ENCODE measurements around the gene CPLX3.

Gene CPLX3

DNA sequence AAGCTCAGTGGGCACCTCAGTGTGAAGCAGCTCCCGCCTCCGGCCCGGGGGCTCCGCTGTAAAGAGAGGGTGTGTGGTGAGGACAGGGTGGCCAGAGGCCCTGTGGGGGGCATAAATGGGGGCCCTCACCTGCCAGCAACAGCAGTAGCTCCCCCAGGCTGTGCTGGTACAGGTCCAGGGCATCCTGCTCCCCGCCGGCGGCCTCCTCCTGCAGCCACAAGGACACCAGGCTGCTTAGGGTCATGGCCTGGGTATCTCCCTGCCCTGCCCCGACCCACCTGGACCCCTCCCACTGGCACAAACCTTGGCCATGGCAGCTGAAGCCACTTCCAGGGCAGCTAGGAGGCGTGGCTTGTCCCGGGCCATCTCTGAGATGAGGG is 11.7 kb downstream of the CPLX3 start:
- DNase-seq = no peak
- H3K27me3 Mint-ChIP-seq = no peaks in the 10 kb centered on the region
- H3K27ac Mint-ChIP-seq = no peak overlapping the region
- H3K4me3 Mint-ChIP-seq = no peak overlapping the region
- H3K9me3 Mint-ChIP-seq = no peaks in the 10 kb centered on the region
- H3K36me3 Mint-ChIP-seq (ENCODE audit: low read depth) = peaks cover 67% of the 10 kb centered on the region
- H3K4me1 Mint-ChIP-seq (ENCODE audit: low read depth) = peaks cover 22% of the 10 kb centered on the region

- H3K27me3 Mint-ChIP-seq = no peaks in the 10 kb centered on the region
- H3K9me3 Mint-ChIP-seq = no peaks in the 10 kb centered on the region
- DNase-seq = no peak
- H3K27ac Mint-ChIP-seq = no peak overlapping the region
- H3K4me3 Mint-ChIP-seq = no peak overlapping the region
- peaks cover 28% of the 10 kb centered on the region for H3K4me1 Mint-ChIP-seq (ENCODE audit: low read depth)
- H3K36me3 Mint-ChIP-seq (ENCODE audit: low read depth) = peaks cover 69% of the 10 kb centered on the region
Observed at GRCh38 chr15:74838746-74839525, 12.5 kb downstream of the CPLX3 start.

DNA sequence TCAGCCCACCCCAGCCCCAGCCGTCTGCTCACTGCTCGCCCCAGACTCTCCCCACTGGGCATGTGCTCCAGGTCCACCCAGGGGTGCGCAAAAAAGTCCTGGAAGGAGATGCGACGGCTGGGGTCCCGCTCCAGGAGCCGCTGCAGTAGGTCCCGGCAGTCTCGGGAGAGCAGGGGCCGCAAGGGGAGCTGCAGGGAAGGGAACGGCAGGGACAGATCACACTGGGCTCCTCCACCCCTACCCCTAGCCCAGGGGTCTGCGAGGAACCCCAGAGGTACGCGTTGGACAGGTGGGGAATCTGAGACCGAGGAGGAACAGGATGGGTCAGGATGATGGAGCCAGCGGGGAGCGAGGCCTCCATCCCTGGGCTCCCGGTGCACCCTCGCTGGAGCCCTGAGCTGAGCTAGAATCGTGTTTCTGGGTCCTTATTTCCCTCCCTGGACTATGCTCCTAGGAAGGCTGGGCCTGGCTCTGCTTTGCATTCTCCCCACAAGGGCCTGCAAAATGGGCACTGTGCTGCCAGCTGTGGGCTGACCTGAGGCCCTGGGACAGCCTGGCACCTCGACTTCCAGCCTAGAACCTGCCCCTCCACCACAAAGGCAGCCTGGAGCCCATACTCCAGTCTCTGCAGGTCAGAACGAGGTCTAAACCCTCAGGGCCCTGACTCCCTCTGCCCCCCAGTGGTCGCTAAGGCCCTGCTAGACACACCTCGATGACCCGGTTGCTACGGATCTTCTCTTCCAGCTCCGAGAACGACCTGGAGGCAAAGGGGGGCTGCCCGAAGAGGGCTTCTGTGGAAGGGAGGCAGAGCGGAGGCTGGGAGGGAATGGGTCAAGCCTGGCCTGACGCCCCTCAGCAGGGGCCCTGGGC is 13.3 kb downstream of the CPLX3 start:
- Mint-ChIP-seq H3K4me3 (no peak overlapping the region), H3K36me3 (ENCODE audit: low read depth) (peaks cover 76% of the 10 kb centered on the region), H3K4me1 (ENCODE audit: low read depth) (peaks cover 37% of the 10 kb centered on the region), H3K27ac (no peak overlapping the region), H3K9me3 (no peaks in the 10 kb centered on the region), H3K27me3 (no peaks in the 10 kb centered on the region)
- DNase-seq = no peak

- H3K4me3 Mint-ChIP-seq = peak overlapping the region; percentile 93
- peaks cover 49% of the 10 kb centered on the region for H3K4me1 Mint-ChIP-seq (ENCODE audit: low read depth)
- DNase-seq = no peak
- no peaks in the 10 kb centered on the region for H3K9me3 Mint-ChIP-seq
- H3K27ac Mint-ChIP-seq = peak overlapping the region; percentile 92
- H3K27me3 Mint-ChIP-seq = no peaks in the 10 kb centered on the region
- H3K36me3 Mint-ChIP-seq (ENCODE audit: low read depth) = peaks cover 77% of the 10 kb centered on the region
Observed at GRCh38 chr15:74840851-74841775, 14.7 kb downstream of the CPLX3 start.

- H3K9me3 Mint-ChIP-seq = no peaks in the 10 kb centered on the region
Observed at GRCh38 chr15:74841891-74842373, 15.5 kb downstream of the CPLX3 start.

GRCh38 chr15:74842581-74843444 is 16.4 kb downstream of the CPLX3 start, which contains the start of gene ULK3:
Gene ULK3, minus strand, starts transcription at chr15:74843156. Its CDS starts 51 bp downstream, at chr15:74843105.
- peaks cover 52% of the 10 kb centered on the region for H3K4me1 Mint-ChIP-seq (ENCODE audit: low read depth)
- no peaks in the 10 kb centered on the region for H3K27me3 Mint-ChIP-seq
- peak; percentile 96 for DNase-seq
- peaks cover 76% of the 10 kb centered on the region for H3K36me3 Mint-ChIP-seq (ENCODE audit: low read depth)
- H3K4me3 Mint-ChIP-seq = peak within 1 kb of the TSS; percentile 93
- peak within 1 kb of the TSS; percentile 92 for H3K27ac Mint-ChIP-seq
- no peaks in the 10 kb centered on the region for H3K9me3 Mint-ChIP-seq

More at GRCh38 chr15:74841891-74842373, 15.5 kb downstream of the CPLX3 start:
- H3K27ac Mint-ChIP-seq = peak overlapping the region; percentile 92
- DNase-seq = no peak
- no peaks in the 10 kb centered on the region for H3K27me3 Mint-ChIP-seq
- H3K4me3 Mint-ChIP-seq = peak overlapping the region; percentile 93
- peaks cover 75% of the 10 kb centered on the region for H3K36me3 Mint-ChIP-seq (ENCODE audit: low read depth)
- peaks cover 51% of the 10 kb centered on the region for H3K4me1 Mint-ChIP-seq (ENCODE audit: low read depth)

DNA sequence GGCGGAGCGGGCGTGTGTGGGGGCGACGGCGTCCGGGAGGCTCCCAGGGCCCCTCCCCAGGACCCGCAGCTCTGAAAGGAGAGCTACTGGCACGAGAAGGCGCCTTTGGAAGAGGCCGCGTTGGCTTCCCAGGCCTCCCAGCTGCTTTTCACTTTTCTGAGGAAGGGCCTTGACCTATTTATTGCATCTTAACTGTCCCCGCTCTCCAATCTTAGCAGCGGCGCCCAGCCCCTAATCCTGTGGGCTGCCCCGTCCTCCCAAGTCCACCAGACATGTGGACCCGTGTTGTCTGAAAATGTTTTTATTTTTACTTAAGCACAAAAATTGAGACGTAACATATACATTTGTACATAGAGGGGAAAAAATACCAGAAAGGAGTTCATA is 17.0 kb downstream of the CPLX3 start:
- Mint-ChIP-seq H3K36me3 (ENCODE audit: low read depth) (peaks cover 79% of the 10 kb centered on the region), H3K27ac (peak overlapping the region; percentile 91), H3K4me1 (ENCODE audit: low read depth) (peaks cover 52% of the 10 kb centered on the region), H3K27me3 (no peaks in the 10 kb centered on the region), H3K9me3 (no peaks in the 10 kb centered on the region), H3K4me3 (peak overlapping the region; percentile 93)
- DNase-seq = no peak

DNA sequence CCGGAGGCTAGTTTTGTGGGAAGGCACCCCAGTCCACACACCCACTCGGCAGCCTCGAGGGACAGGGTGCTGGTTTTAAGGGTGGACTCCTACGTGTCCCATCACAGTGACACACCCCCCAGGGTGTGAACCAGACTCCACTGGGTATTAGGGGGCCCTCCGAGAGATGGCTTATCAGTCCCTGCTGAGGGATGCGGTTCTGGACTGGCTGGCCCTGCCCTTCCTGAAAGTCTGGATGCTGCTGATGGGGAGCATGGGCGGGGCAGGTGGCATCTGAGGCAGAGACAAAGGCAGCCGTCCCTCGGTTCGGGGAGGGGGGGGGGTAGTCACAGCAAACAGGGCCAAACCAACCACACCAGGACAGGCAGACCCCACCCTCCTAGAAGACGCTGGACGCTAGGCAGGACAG is 17.5 kb downstream of the CPLX3 start:
- peak overlapping the region; percentile 91 for H3K27ac Mint-ChIP-seq
- H3K9me3 Mint-ChIP-seq = no peaks in the 10 kb centered on the region
- H3K4me3 Mint-ChIP-seq = peak overlapping the region; percentile 93
- peaks cover 79% of the 10 kb centered on the region for H3K36me3 Mint-ChIP-seq (ENCODE audit: low read depth)
- peak; percentile 56 for DNase-seq
- peaks cover 52% of the 10 kb centered on the region for H3K4me1 Mint-ChIP-seq (ENCODE audit: low read depth)
- no peaks in the 10 kb centered on the region for H3K27me3 Mint-ChIP-seq

GRCh38 chr15:74844319-74845207 is 18.1 kb downstream of the CPLX3 start:
- Mint-ChIP-seq H3K27ac (peak overlapping the region; percentile 91), H3K36me3 (ENCODE audit: low read depth) (peaks cover 79% of the 10 kb centered on the region), H3K9me3 (no peaks in the 10 kb centered on the region), H3K4me3 (peak overlapping the region; percentile 93), H3K27me3 (no peaks in the 10 kb centered on the region), H3K4me1 (ENCODE audit: low read depth) (peaks cover 52% of the 10 kb centered on the region)
- peak; percentile 46 for DNase-seq

DNA sequence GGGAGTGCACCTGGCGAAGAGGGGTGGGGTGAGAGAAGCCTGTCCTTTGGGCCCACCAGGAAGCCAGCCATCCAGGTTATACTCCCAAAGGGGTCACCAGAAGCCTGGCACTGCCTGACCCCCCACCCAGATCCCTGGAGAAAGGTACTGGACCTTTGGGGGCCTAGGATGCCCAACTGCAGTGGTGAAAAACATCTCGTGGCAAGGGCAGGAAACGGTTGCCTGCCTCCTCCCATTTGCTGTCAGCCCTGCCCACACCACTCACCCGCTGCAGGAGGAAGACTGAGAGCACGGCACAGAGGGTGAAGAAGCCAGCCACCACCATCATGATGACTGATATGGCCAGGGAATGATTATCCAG is 18.8 kb downstream of the CPLX3 start:
- H3K4me3 Mint-ChIP-seq = peak overlapping the region; percentile 93
- H3K4me1 Mint-ChIP-seq (ENCODE audit: low read depth) = peaks cover 51% of the 10 kb centered on the region
- peak overlapping the region; percentile 91 for H3K27ac Mint-ChIP-seq
- peaks cover 80% of the 10 kb centered on the region for H3K36me3 Mint-ChIP-seq (ENCODE audit: low read depth)
- H3K9me3 Mint-ChIP-seq = no peaks in the 10 kb centered on the region
- DNase-seq = peak; percentile 78
- H3K27me3 Mint-ChIP-seq = no peaks in the 10 kb centered on the region

DNA sequence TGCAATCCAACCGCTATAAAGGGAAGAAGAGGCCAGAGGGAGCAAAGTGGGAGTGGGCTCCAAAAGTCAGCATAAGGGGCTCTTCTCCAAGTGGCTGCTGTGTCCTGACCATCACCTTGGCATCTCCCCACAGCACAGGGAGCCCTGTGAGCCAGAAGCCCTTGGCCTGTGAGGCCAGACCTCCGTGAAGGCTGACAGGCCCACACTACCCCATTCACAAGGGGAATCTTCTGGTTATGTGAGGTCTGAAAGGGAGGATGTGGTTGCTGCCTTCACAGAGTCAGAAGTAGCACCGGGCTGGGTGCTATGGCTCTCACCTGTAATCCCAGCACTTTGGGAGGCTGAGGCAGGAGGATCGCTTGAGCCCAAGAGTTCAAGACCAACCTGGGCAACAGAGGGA is 19.2 kb downstream of the CPLX3 start:
- H3K9me3 Mint-ChIP-seq = no peaks in the 10 kb centered on the region
- no peak for DNase-seq
- peak overlapping the region; percentile 91 for H3K27ac Mint-ChIP-seq
- peaks cover 50% of the 10 kb centered on the region for H3K4me1 Mint-ChIP-seq (ENCODE audit: low read depth)
- H3K27me3 Mint-ChIP-seq = no peaks in the 10 kb centered on the region
- peaks cover 80% of the 10 kb centered on the region for H3K36me3 Mint-ChIP-seq (ENCODE audit: low read depth)
- H3K4me3 Mint-ChIP-seq = peak overlapping the region; percentile 93

DNA sequence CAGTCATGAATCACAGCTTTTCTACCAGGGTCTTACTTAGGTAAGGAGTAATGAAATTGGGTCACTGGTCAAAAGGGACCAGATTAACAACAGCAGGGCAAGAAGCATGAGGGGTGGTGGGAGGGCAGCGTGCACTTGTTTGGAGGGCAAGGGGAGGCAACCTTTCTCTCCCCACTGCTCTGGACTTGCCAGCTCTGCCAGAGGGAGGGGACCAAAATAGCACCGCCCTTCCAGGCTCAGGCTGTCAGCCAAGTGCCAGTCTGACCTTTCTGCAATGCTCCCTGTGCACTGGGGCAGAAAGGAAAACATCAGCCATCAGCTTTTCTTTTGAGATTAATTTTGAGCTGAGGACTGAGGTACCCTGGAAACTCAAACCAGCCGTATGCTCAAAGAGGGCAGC is 21.0 kb downstream of the CPLX3 start:
- Mint-ChIP-seq H3K9me3 (no peaks in the 10 kb centered on the region), H3K27me3 (no peaks in the 10 kb centered on the region), H3K27ac (peak overlapping the region; percentile 44), H3K4me3 (no peak overlapping the region), H3K4me1 (ENCODE audit: low read depth) (peaks cover 31% of the 10 kb centered on the region), H3K36me3 (ENCODE audit: low read depth) (peaks cover 81% of the 10 kb centered on the region)
- no peak for DNase-seq
